Mucosa of gallbladder (tissue), 1 donor: ENCODE data around the gene UMPS. TPM values are rescaled to one million over a fixed set of nuclear protein-coding genes. Genes with fewer than 3 reads are reported as not detected.
"Not testable (repeated sequence)": the region's sequence is repeated elsewhere in the genome, so short reads cannot be mapped to it uniquely, and the experiment has no call there.

ENCODE experiments used
- DNase-seq: peaks from one replicate; pipeline ENCODE4 v3.0.0-alpha.2; 2020; ENCODE audit warnings: low spot score
- total RNA-seq: library from RNA; stranded (reverse); gene quantifications from one replicate; pipeline ENCODE4 v1.2.1, GENCODE V29; 2021
- donor health status: DM: no; HTN: no; CAD: no.

The UMPS gene
- total RNA-seq, 1 donor from 2014 or later: 27.9 TPM

- no peak for DNase-seq
Measured at GRCh38 chr3:124779751-124780191, 49.5 kb downstream of the UMPS start.

GRCh38 chr3:124780356-124780755 lies 50.1 kb downstream of the UMPS start:
- DNase-seq: peak; percentile 62

- peak; percentile 57 for DNase-seq
Measured at GRCh38 chr3:124780761-124781475, 50.7 kb downstream of the UMPS start.

- no peak for DNase-seq
Measured at GRCh38 chr3:124781476-124782376, 51.5 kb downstream of the UMPS start.

DNA sequence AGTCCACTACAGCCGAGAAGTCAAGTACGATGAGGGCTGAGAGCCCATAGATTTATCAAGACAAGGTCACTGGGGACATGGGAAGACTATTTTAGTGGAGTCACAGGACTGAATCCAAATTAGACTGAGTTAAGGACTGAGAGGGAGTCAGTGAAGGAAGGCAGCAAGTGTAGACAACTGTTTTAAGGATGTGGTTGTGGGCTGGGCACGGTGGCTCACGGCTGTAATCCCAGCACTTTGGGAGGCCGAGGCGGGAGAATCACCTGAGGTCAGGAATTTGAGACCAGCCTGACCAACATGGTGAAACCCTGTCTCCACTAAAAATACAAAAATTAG lies 52.1 kb downstream of the UMPS start:
- DNase-seq: not testable (repeated sequence)

GRCh38 chr3:124783696-124784095 lies 53.4 kb downstream of the UMPS start:
- no peak for DNase-seq

GRCh38 chr3:124784686-124785382 lies 54.6 kb downstream of the UMPS start:
- DNase-seq: no peak

DNA sequence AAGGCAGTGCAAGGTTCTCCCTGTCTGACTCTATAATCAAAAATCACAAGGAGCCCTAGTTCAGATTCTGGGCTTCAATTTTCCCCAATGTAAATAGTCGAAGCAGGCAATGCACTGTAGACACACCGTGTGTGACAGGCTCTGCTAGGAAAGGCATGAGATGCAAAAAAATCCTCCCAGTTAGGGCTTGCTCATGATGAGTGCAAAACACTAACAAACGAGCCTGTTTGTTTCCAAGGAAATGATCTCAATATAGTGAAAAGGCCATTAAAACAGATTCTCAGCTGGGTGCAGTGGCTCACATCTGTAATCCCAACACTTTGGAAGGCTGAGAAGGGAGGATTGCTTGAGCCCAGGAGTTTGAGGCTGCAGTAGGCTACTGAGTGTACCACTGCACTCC lies 55.7 kb downstream of the UMPS start:
- no peak for DNase-seq

GRCh38 chr3:124786511-124787241 lies 56.4 kb downstream of the UMPS start:
- no peak for DNase-seq

DNA sequence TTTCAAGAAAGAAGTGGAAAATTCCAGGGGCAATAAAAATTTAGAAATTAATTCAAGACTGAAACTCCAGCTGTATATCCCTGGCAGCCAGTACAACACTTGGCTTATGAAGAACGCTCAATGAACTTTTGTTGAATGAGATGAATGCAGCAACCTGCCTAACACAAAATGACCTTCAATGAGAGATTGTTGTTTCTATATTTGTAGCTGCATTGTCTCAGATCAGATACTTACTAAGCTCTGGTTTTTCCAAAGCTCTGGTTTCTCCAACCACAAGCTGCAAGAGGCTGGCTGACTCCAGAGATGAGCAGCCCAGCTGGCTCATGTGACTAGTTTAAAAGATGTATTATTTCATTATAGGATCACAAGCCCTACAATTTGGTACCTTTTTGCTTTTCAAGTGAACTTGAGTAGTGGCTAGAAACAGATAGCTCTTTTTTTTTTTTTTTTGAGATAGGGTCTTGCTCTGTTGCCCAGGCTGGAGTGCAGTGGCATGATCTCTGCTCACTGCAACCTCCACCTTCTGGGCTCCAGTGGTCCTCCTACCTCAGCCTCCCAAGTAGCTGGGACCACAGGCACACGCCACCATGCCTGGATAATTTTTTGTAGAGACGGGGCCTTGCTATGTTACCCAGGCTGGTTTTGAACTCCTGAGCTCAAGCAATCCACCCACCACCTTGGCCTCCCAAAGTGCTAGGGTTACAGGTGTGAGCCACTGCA lies 57.4 kb downstream of the UMPS start:
- DNase-seq: no peak

GRCh38 chr3:124788254-124788745 lies 58.0 kb downstream of the UMPS start:
- no peak for DNase-seq

DNA sequence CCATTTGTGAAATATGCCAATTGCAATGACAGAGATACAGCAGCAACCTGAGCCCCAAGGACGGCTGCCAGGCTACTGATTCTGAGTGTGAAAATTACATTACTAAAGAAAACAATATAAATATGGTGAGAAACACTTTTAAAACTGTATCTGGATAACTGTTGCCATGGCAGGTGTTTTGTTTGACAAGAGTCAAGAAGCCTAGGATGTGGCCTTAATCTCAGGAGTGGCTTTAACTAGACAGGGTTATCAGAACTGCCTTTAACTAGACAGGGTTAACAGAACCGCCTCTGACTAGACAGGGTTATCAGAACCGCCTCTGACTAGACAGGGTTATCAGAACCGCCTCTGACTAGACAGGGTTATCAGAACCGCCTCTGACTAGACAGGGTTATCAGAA lies 58.9 kb downstream of the UMPS start:
- DNase-seq: not testable (repeated sequence)

DNA sequence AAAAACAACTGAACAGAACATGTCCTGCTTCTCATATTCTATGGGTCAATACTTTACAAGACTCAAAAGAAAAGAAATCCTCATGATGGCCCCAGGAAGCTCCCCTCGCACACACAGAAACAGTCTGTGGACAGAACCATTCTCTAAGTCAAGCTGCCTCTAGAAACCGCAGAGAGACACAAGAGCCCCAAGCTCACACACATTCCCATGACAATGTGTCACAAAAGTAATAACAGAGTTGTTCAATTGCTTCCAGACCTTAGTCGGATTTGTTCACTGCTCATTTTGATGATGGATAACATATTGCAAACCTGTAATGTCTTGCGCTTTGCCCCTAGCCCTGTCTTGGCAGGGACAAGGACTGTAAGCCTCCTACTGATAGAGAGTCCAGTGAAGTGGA lies 60.9 kb downstream of the UMPS start:
- no peak for DNase-seq

DNA sequence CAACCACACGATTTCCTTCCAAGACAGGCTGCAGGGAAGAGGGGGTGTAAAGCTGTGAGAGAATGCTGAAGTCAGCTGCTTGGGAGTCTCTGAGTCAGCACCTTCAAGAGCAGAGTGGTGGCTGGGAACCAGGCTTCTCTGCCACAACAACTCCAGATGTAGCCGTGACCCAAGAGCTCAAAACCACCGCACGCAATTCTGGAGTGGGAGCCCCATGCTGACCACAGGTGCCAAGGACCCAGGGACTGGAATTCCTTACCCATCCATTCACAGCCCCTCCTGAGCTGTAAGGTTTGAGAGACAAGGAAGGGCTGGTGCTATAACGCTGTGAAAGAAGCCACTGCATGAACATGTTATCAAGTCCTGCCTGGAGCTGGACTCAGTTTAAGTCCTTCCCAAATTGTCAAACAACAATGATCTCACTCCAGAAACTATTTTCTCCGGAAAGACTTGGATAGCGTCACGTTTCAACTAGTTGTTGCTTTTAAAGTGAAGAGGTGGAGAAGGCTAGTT lies 61.4 kb downstream of the UMPS start:
- peak; percentile 62 for DNase-seq

GRCh38 chr3:124792341-124793040 lies 62.2 kb downstream of the UMPS start:
- no peak for DNase-seq

GRCh38 chr3:124793054-124793739 lies 62.9 kb downstream of the UMPS start:
- no peak for DNase-seq

DNA sequence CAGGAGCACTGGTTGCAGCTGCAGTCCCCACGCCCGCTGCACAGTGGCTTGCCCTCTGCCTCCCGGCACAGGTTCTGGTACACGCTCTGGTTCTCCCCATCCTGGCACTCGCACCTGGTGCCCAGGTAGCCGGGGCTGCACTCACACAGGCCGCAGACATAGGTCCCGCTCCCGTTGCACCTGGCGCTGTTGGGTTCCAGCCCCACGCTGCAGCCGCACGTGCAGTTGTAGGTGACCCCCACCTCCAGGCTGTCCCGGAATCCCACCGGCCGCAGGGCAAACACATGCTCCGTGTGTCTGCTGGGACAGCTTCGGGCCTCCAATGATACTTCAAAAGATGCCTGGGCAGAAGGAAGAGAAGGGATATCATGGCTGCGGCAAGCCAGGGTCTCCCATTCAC lies 66.2 kb downstream of the UMPS start:
- no peak for DNase-seq

DNA sequence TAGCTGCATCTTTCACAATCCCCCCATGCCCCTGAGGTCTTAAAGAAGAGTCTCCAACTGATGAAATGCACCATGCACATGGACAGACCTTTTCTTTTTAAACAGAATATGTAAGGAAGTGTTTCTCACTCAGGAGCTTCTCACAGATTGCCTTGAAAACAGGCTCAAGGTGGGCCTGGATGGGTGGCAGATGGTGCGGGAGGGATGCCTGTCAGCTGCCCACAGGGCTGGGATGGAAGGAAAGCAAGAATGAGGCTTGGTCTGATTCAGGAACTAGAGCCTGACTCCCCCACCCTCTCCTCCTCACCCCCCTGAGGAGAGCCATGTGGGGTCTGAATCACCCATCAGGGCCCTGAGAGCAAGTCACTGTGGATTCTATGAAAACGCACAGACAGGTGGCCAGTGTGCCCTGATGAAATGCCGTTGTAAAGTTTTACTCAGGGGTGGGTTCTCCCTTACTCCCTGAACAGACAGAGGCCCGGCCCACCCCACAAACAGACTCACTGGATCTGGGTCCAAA lies 67.2 kb downstream of the UMPS start:
- no peak for DNase-seq
